Naive B cell (primary cell): Measurements from ENCODE around the gene TMEM235. TPM values are rescaled to one million over a fixed set of nuclear protein-coding genes. Genes with fewer than 3 reads are reported as not detected.
"Not testable (repeated sequence)": the region's sequence is repeated elsewhere in the genome, so short reads cannot be mapped to it uniquely, and the experiment has no call there.

Experiments used
- ATAC-seq, 2 donors: fragments of 150-1000 bp; cut with Tn5 transposase; 2 replicates each; pipeline ENCODE4 v1.10.0; 2021; ENCODE audit warnings: low read depth in 2 of 2, mild to moderate bottlenecking in 2 of 2, moderate library complexity in 2 of 2
- DNase-seq: peaks from one replicate; pipeline ENCODE4 v3.0.0; 2022
- H3K27ac Mint-ChIP-seq, 6 donors: one replicate each; pipeline ENCODE4 v1.8.0; 2020 to 2022; ENCODE audit warnings: mild to moderate bottlenecking in 6 of 6, mixed read lengths in 6 of 6, moderate library complexity in 5 of 6, inconsistent platforms in 2 of 6
- H3K27me3 Mint-ChIP-seq, 3 donors: one replicate each; pipeline ENCODE4 v1.8.0; 2021 to 2022; ENCODE audit warnings: mixed read lengths in 3 of 3, mild to moderate bottlenecking in 1 of 3
- H3K36me3 Mint-ChIP-seq, 2 donors: one replicate each; pipeline ENCODE4 v1.8.0; 2020 to 2022; ENCODE audit warnings: mixed read lengths in 2 of 2, inconsistent platforms in 1 of 2, mild to moderate bottlenecking in 1 of 2
- H3K4me1 Mint-ChIP-seq, 3 donors: one replicate each; pipeline ENCODE4 v1.8.0; 2020 to 2022; ENCODE audit warnings: mixed read lengths in 3 of 3, inconsistent platforms in 1 of 3, mild to moderate bottlenecking in 1 of 3, moderate library complexity in 1 of 3
- H3K4me3 Mint-ChIP-seq, 8 donors: one replicate each; pipeline ENCODE4 v1.8.0; 2020 to 2022; ENCODE audit warnings: mild to moderate bottlenecking in 8 of 8, mixed read lengths in 8 of 8, moderate library complexity in 8 of 8, inconsistent platforms in 2 of 8
- H3K9me3 Mint-ChIP-seq, 7 donors: one replicate each; pipeline ENCODE4 v1.8.0; 2020 to 2022; ENCODE audit warnings: mixed read lengths in 7 of 7, mild to moderate bottlenecking in 5 of 7, inconsistent platforms in 2 of 7, moderate library complexity in 1 of 7
- polyA plus RNA-seq, 6 donors: library from polyadenylated mRNA; unstranded; fragments of 300-500 nt; fragmentation: Illumina TruSeq; gene quantifications; one replicate each; pipeline ENCODE4 v1.2.3, GENCODE V29; 2021; ENCODE audit warnings: low read depth in 6 of 6

TMEM235 gene
- polyA plus RNA-seq, 6 donors from 2014 or later, result not detected

GRCh38 chr17:78249074-78249817 lies 17.8 kb downstream of the TMEM235 start:
- no peak for ATAC-seq
- peaks cover 0 to 4% (median 0%) of the 10 kb centered on the region in 7 donors for H3K9me3 Mint-ChIP-seq
- no peak for DNase-seq
- no peaks in the 10 kb centered on the region for H3K36me3 Mint-ChIP-seq
- H3K4me3 Mint-ChIP-seq, result no peak overlapping the region
- H3K27ac Mint-ChIP-seq, result no peak overlapping the region
- H3K27me3 Mint-ChIP-seq, result peaks cover 0 to 10% (median 0%) of the 10 kb centered on the region in 3 donors
- peaks cover 25 to 30% (median 30%) of the 10 kb centered on the region in 3 donors for H3K4me1 Mint-ChIP-seq

DNA sequence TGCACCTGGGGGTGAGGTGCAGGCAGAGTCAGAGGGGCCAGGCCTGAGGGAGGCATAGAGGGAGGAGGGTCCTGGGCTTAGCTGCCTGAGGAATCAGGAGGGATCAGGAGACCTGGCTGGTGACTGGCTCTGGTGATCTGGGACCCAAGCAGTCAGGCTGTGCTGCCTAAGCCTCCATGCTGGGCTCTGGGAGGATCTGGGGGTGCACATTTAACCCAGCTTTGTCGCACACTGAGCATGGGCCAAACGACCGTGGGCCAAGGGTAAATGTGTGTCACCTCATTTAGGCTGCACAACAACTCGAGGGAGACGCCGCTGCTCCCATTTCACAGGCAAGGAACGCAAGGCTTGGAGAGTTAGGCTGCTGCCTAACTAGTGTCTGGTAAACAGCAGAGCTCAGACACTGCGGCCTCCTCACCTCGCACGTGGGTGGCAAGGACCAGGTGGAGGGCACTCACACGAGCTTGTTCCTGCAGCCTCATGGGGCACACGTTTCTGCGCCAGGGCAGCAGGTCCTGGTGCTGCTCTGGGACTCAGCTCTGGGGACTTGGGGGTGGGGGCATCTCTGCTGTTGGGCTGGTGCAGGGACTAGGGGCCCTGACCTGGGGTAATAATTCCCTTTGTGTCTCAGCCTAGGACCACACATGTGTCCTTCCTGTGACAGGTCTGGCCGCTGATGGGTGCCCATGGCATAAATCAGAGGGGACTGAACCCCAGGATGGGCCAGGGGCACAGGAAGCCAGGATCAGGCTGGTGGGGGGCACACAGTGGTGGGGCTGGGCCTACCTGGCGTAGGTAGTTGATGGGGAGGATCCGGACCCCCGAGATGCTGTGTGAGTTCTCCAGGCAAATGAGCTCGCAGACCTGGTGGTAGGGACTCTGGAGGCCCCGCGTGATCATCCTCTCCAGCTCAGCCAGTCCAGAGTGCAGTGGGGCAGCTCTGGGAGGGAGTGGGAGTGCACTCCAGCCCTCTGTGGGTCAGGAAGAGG lies 18.7 kb downstream of the TMEM235 start:
- ATAC-seq (no peak), DNase-seq (no peak)
- Mint-ChIP-seq H3K4me3 (peak overlapping the region in 1 of 8 donors; percentile 21), H3K9me3 (peaks cover 0 to 4% (median 0%) of the 10 kb centered on the region in 7 donors), H3K36me3 (no peaks in the 10 kb centered on the region), H3K4me1 (peaks cover 29 to 35% (median 32%) of the 10 kb centered on the region in 3 donors), H3K27me3 (peaks cover 0 to 10% (median 0%) of the 10 kb centered on the region in 3 donors), H3K27ac (peak overlapping the region in 1 of 6 donors; percentile 76)

DNA sequence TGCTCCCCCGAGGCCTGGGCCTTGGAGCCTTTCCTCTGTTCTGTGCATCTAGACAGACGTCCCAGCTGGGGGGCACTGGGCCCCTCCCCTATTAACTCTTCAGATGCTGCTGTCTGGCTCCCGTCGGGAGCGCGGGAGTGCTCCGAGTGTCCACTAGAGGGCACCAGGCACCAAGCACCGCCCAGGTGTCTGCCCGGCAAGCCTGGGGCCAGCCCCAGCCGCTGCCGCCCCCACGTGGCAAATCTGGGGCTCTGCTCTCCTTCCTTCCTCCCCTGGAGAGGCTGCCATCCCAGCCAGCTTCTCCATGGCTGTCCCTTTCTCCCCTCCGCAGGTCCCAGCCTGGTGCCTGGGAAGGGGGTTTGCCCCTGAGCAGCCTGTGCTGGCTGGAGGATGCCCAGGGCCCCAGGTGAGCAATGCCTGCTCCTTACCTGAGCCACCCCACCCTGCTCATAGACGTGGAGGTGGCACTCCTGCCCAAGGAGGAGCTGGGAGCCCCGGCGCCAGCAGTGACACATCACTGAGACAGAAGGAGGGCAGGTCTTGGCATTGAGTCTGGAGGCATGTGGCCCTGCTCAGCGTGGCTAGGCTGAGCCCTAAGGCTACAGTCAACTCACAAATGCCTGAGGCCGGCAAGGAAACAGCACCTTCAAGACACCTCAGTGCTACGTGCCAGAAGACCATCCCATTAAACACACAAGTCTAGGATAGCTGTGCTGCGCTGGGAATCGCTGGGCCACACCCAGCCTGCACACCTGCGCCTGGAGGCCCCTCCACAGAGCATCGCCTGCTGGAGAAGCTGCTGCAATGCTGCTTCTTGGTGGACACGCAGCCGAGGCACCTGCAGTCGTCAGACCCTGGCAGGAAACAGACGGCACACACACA lies 19.7 kb downstream of the TMEM235 start:
- Mint-ChIP-seq H3K36me3 (no peaks in the 10 kb centered on the region), H3K4me1 (peaks cover 26 to 35% (median 32%) of the 10 kb centered on the region in 3 donors), H3K27ac (peak overlapping the region in 2 of 6 donors; percentile 15 to 56), H3K9me3 (no peaks in the 10 kb centered on the region), H3K27me3 (peaks cover 0 to 12% (median 0%) of the 10 kb centered on the region in 3 donors), H3K4me3 (peak overlapping the region in 4 of 8 donors; percentile 56 to 80 (median 74))
- ATAC-seq (peak; percentile 63 to 68), DNase-seq (peak; percentile 84)

GRCh38 chr17:78251773-78252103 lies 20.3 kb downstream of the TMEM235 start:
- H3K4me3 Mint-ChIP-seq, result peak overlapping the region in 4 of 8 donors; percentile 50 to 80 (median 68)
- H3K4me1 Mint-ChIP-seq, result peaks cover 26 to 35% (median 32%) of the 10 kb centered on the region in 3 donors
- no peaks in the 10 kb centered on the region for H3K36me3 Mint-ChIP-seq
- DNase-seq (no peak), ATAC-seq (no peak)
- peaks cover 0 to 15% (median 0%) of the 10 kb centered on the region in 3 donors for H3K27me3 Mint-ChIP-seq
- H3K27ac Mint-ChIP-seq, result peak overlapping the region in 2 of 6 donors; percentile 44 to 56
- H3K9me3 Mint-ChIP-seq, result no peaks in the 10 kb centered on the region

DNA sequence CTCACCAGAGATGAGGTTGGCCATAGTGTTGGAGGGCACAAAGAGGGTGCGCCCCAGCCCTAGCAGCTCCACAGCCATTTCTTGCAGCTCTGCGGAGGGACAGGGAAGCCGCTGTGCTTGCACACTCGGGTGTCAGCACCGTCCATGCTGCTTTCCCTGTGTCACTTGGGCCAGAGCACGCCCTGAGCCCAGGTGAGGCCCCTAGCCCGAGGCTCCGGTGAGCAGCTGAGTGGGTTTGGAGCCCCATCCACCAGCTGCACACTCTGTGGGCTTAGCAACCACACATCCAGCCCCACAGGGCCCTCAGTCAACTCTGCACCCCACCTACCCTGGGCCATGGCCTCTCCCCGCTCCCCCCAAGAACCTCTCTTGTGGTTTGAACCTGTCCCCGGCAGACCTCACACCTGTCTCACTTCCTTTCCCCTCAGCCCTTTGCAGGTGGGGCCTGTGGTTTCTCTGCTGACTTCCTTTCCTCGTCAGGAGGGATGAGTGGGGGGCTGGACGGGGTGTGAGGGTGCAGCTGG lies 20.7 kb downstream of the TMEM235 start:
- no peaks in the 10 kb centered on the region for H3K36me3 Mint-ChIP-seq
- peak; percentile 48 to 60 for ATAC-seq
- H3K4me3 Mint-ChIP-seq, result peak overlapping the region; percentile 19 to 90 (median 66)
- no peaks in the 10 kb centered on the region for H3K9me3 Mint-ChIP-seq
- H3K27me3 Mint-ChIP-seq, result peaks cover 0 to 15% (median 0%) of the 10 kb centered on the region in 3 donors
- DNase-seq, result peak; percentile 67
- peaks cover 26 to 35% (median 32%) of the 10 kb centered on the region in 3 donors for H3K4me1 Mint-ChIP-seq
- H3K27ac Mint-ChIP-seq, result peak overlapping the region in 3 of 6 donors; percentile 31 to 82 (median 56)

- ATAC-seq (no peak), DNase-seq (no peak)
- no peaks in the 10 kb centered on the region for H3K36me3 Mint-ChIP-seq
- peak overlapping the region; percentile 50 to 90 (median 77) for H3K4me3 Mint-ChIP-seq
- H3K4me1 Mint-ChIP-seq, result peaks cover 31 to 40% (median 40%) of the 10 kb centered on the region in 3 donors
- H3K27me3 Mint-ChIP-seq, result peaks cover 0 to 20% (median 6%) of the 10 kb centered on the region in 3 donors
- H3K27ac Mint-ChIP-seq, result peak overlapping the region in 4 of 6 donors; percentile 31 to 85 (median 69)
- no peaks in the 10 kb centered on the region for H3K9me3 Mint-ChIP-seq
These were observed 21.5 kb downstream of the TMEM235 start for GRCh38 chr17:78252701-78253635.

DNA sequence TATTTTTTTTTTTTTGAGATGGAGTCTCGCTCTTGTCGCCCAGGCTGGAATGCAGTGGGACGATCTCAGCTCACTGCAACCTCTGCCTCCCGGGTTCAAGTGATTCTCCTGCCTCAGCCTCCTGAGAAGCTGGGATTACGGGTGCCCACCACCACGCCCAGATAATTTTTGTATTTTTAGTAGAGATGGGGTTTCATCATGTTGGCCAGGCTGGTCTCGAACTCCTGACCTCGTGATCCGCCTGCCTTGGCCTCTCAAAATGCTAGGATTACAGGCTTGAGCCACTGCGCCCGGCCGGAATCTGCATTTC lies 22.2 kb downstream of the TMEM235 start:
- Mint-ChIP-seq H3K4me3 (peak overlapping the region; percentile 50 to 90 (median 82)), H3K4me1 (peaks cover 36 to 46% (median 44%) of the 10 kb centered on the region in 3 donors), H3K27ac (peak overlapping the region in 2 of 6 donors; percentile 27 to 82), H3K27me3 (peaks cover 0 to 22% (median 12%) of the 10 kb centered on the region in 3 donors)
- not testable (repeated sequence) for DNase-seq, ATAC-seq, H3K9me3 Mint-ChIP-seq, H3K36me3 Mint-ChIP-seq

GRCh38 chr17:78253946-78254672 lies 22.7 kb downstream of the TMEM235 start:
- peak; percentile 69 to 75 for ATAC-seq
- H3K4me1 Mint-ChIP-seq, result peaks cover 38 to 47% (median 45%) of the 10 kb centered on the region in 3 donors

DNA sequence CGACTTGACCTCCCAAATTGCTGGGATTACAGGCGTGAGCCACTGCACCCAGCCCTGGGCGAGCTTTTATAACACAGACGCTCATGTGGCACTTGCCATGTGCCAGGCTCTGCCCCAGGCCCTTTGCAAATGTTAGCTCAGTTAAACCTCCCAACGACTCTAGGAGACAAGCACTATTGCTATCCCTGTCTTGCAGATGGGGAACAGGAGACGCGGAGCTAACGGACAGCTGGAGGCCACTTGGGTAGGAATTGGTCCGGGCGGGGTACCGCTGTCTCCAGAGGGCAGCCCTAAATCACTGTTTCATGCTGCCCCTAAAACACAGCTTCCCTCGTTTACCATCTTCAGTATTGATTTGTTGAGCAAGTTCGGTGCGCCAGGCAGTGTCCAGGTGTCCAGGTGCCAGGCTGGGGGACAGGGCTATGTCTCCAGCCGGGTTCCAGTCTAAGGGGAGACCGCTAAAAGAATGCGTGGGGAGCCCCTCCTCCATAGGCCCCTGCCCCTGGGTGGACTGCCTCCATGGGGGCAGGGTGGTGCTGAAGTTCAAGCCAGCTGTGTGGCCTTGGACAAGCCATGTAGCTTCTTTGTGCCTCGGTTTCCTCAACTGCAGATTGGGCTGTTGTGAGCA lies 23.7 kb downstream of the TMEM235 start:
- Mint-ChIP-seq H3K27ac (peak overlapping the region in 2 of 6 donors; percentile 59 to 79), H3K9me3 (no peaks in the 10 kb centered on the region), H3K4me3 (peak overlapping the region in 7 of 8 donors; percentile 22 to 90 (median 67))

More at GRCh38 chr17:78253946-78254672, 22.7 kb downstream of the TMEM235 start:
- Mint-ChIP-seq H3K36me3 (no peaks in the 10 kb centered on the region), H3K27ac (peak overlapping the region in 5 of 6 donors; percentile 33 to 92 (median 69)), H3K9me3 (no peaks in the 10 kb centered on the region), H3K4me3 (peak overlapping the region; percentile 50 to 90 (median 82)), H3K27me3 (peaks cover 0 to 22% (median 12%) of the 10 kb centered on the region in 3 donors)
- DNase-seq, result peak; percentile 74

GRCh38 chr17:78255953-78256706 lies 24.7 kb downstream of the TMEM235 start:
- peaks cover 0 to 25% (median 20%) of the 10 kb centered on the region in 3 donors for H3K27me3 Mint-ChIP-seq
- no peak for ATAC-seq
- no peaks in the 10 kb centered on the region for H3K9me3 Mint-ChIP-seq
- H3K4me3 Mint-ChIP-seq, result peak overlapping the region in 3 of 8 donors; percentile 28 to 56 (median 50)
- DNase-seq, result no peak
- peak overlapping the region in 2 of 6 donors; percentile 20 to 29 for H3K27ac Mint-ChIP-seq
- H3K36me3 Mint-ChIP-seq, result no peaks in the 10 kb centered on the region
- H3K4me1 Mint-ChIP-seq, result peaks cover 36 to 40% (median 39%) of the 10 kb centered on the region in 3 donors

More for the DNA sequence above, 23.7 kb downstream of the TMEM235 start:
- Mint-ChIP-seq H3K36me3 (no peaks in the 10 kb centered on the region), H3K4me1 (peaks cover 42 to 47% (median 45%) of the 10 kb centered on the region in 3 donors), H3K27me3 (peaks cover 0 to 30% (median 20%) of the 10 kb centered on the region in 3 donors)
- DNase-seq (no peak), ATAC-seq (no peak)
